HCT116 (cell line): ENCODE results near the gene CCDC82. TPM values are rescaled to one million over a fixed set of nuclear protein-coding genes. Genes with fewer than 3 reads are reported as not detected.

ENCODE experiments used
- ATAC-seq: fragments of 200-7000 bp; cut with Tn5 transposase; 2 replicates; pipeline ENCODE4 v1.9.1; 2020; ENCODE audit warnings: mild to moderate bottlenecking, moderate library complexity
- BruUV-seq: library from RNA; stranded (reverse); fragments of 400-500 nt; replicated peaks from 2 replicates; lab custom pipeline; 2021; lab: Mats Ljungman, UMichigan
- CTCF ChIA-PET: fragments of 300-600 bp; sonication (Branson Sonifier 250); formaldehyde crosslinking; loops from one replicate; lab custom pipeline; 2021; ENCODE audit warnings: antibody characterized with exemption; lab: Charles Lee
- POLR2A ChIA-PET: fragments of 300-600, 350-600 bp; sonication (Branson Sonifier 250); formaldehyde crosslinking; loops from one replicate; lab custom pipeline; 2021; ENCODE audit warnings: antibody characterized with exemption; lab: Charles Lee
- RAD21 ChIA-PET, 2 experiments: fragments of 300-600 bp; sonication (Branson Sonifier 250); formaldehyde crosslinking; loops; one replicate each; lab custom pipeline; 2023; ENCODE audit warnings: low total read pairs in 2 of 2; ENCODE audit not compliant: uncharacterized antibody in 2 of 2, unreplicated experiment in 2 of 2, low non-redundant PET in 1 of 2; lab: Charles Lee
- DNase-seq: peaks from one replicate; pipeline ENCODE4 v3.0.0-alpha.2; 2010; ENCODE audit warnings: low read depth, low spot score
- H2AFZ ChIP-seq: fragments of 200-600 bp; shearing (Covaris generic), sonication (generic); 2 replicates; pipeline ENCODE4 v1.6.1; 2017; ENCODE audit warnings: low read depth, mixed run types, mixed read lengths, antibody characterized with exemption, low read length; ENCODE audit not compliant: poor library complexity, severe bottlenecking
- H3K27ac ChIP-seq: 2 replicates; pipeline ENCODE4 v1.5.1; 2012; ENCODE audit warnings: low read depth, low read length
- H3K27me3 ChIP-seq: fragments of 200-600 bp; sonication (generic); 2 replicates; pipeline ENCODE4 v1.6.1; 2016; ENCODE audit warnings: mixed run types, low read length, mixed read lengths; ENCODE audit not compliant: insufficient read depth
- H3K36me3 ChIP-seq, 2 experiments: fragments of 200-500 bp in 1 of 2; fragments of 200-600 bp in 1 of 2; sonication (Bioruptor generic) in 1 of 2; sonication (generic) in 1 of 2; 2 replicates each; pipeline versions ENCODE4 v1.5.1 to v1.6.1; 2014 to 2016; ENCODE audit warnings: low read length in 2 of 2, inconsistent platforms in 1 of 2, mixed read lengths in 1 of 2, mixed run types in 1 of 2; ENCODE audit not compliant: insufficient read depth in 2 of 2, control insufficient read depth in 1 of 2
- H3K4me1 ChIP-seq, 2 experiments: fragments of 200-600 bp in 1 of 2; sonication (generic) in 1 of 2; 2 replicates each; pipeline versions ENCODE4 v1.5.1 to v1.6.1; 2012 to 2017; ENCODE audit warnings: low read length in 2 of 2, inconsistent platforms in 1 of 2, mild to moderate bottlenecking in 1 of 2, mixed read lengths in 1 of 2, mixed run types in 1 of 2, moderate library complexity in 1 of 2; ENCODE audit not compliant: insufficient read depth in 2 of 2, control insufficient read depth in 1 of 2
- H3K4me2 ChIP-seq: fragments of 200-600 bp; sonication (generic); 2 replicates; pipeline ENCODE4 v1.6.1; 2017; ENCODE audit warnings: mixed run types, low read length, mixed read lengths
- H3K4me3 ChIP-seq, 2 experiments: fragments of 200-600 bp in 1 of 2; sonication (generic) in 1 of 2; replicated peaks in 1 of 2; 2 replicates each; pipeline ENCODE4 v1.5.1; 2011 to 2016; ENCODE audit warnings: low read length in 2 of 2, control low read depth in 1 of 2, low read depth in 1 of 2, mild to moderate bottlenecking in 1 of 2, mixed read lengths in 1 of 2, mixed run types in 1 of 2
- H3K79me2 ChIP-seq: fragments of 200-600 bp; sonication (generic); 2 replicates; pipeline ENCODE4 v1.6.1; 2017; ENCODE audit warnings: mild to moderate bottlenecking, mixed run types, low read length, moderate library complexity, mixed read lengths; ENCODE audit not compliant: insufficient read depth
- H3K9ac ChIP-seq: fragments of 200-600 bp; sonication (generic); 2 replicates; pipeline ENCODE4 v1.6.1; 2016; ENCODE audit warnings: low read length, mixed read lengths
- H3K9me2 ChIP-seq: fragments of 200-600 bp; sonication (generic), shearing (Covaris generic); 2 replicates; pipeline ENCODE4 v1.6.1; 2017; ENCODE audit warnings: mixed run types, mild to moderate bottlenecking, moderate library complexity; ENCODE audit not compliant: insufficient read depth
- H3K9me3 ChIP-seq, 2 experiments: fragments of 200-500 bp in 1 of 2; fragments of 200-600 bp in 1 of 2; sonication (Bioruptor generic) in 1 of 2; sonication (generic) in 1 of 2; 2 replicates each; pipeline ENCODE4 v1.6.1; 2014 to 2017; ENCODE audit warnings: low read length in 2 of 2, mixed read lengths in 2 of 2, inconsistent platforms in 1 of 2, low read depth in 1 of 2, mild to moderate bottlenecking in 1 of 2, mixed run types in 1 of 2, moderate library complexity in 1 of 2; ENCODE audit not compliant: control insufficient read depth in 1 of 2, insufficient read depth in 1 of 2
- H4K20me1 ChIP-seq: fragments of 200-600 bp; sonication (generic), shearing (Covaris generic); 2 replicates; pipeline ENCODE4 v1.6.1; 2017; ENCODE audit warnings: mixed run types, mild to moderate bottlenecking, moderate library complexity; ENCODE audit not compliant: insufficient read depth
- CBX3 ChIP-seq: IDR thresholded peaks from 2 replicates; pipeline ENCODE4 v1.6.1; 2012; ENCODE audit warnings: low read depth
- CTCF ChIP-seq, 3 experiments: fragments of 200-600 bp in 1 of 3; sonication (generic) in 1 of 3; IDR thresholded peaks in 2 of 3; conservative IDR thresholded peaks in 1 of 3; 2 replicates each; pipeline ENCODE4 v1.5.1; 2012 to 2017; ENCODE audit warnings: low read depth in 2 of 3, low read length in 2 of 3, antibody characterized with exemption in 1 of 3, borderline replicate concordance in 1 of 3, control low read depth in 1 of 3, mild to moderate bottlenecking in 1 of 3, mixed read lengths in 1 of 3, mixed run types in 1 of 3, moderate library complexity in 1 of 3; ENCODE audit not compliant: insufficient read depth in 1 of 3
- EGR1 ChIP-seq: IDR thresholded peaks from 2 replicates; pipeline ENCODE4 v1.6.1; 2012; ENCODE audit warnings: low read depth
- EZH2phosphoT487 ChIP-seq: fragments of 200-600 bp; IDR thresholded peaks from 2 replicates; pipeline ENCODE4 v1.6.1; 2018; ENCODE audit warnings: antibody characterized with exemption, borderline replicate concordance
- POLR2A ChIP-seq: IDR thresholded peaks from 2 replicates; pipeline ENCODE4 v1.7.0; 2011; ENCODE audit warnings: borderline replicate concordance; ENCODE audit not compliant: insufficient read depth, insufficient read length; ENCODE audit errors: extremely low read depth
- RAD21 ChIP-seq: IDR thresholded peaks from 2 replicates; pipeline ENCODE4 v1.6.1; 2012; ENCODE audit warnings: low read depth, mild to moderate bottlenecking
- SRF ChIP-seq: IDR thresholded peaks from 2 replicates; pipeline ENCODE4 v1.6.1; 2012; ENCODE audit warnings: low read depth
- TCF7L2 ChIP-seq: IDR thresholded peaks from 2 replicates; pipeline ENCODE4 v1.7.0; 2011; ENCODE audit warnings: borderline replicate concordance, inconsistent platforms; ENCODE audit not compliant: insufficient read depth, insufficient read length; ENCODE audit errors: extremely low read depth
- ZBTB33 ChIP-seq: IDR thresholded peaks from 2 replicates; pipeline ENCODE4 v1.6.1; 2011; ENCODE audit warnings: mild to moderate bottlenecking, low read length, moderate library complexity; ENCODE audit not compliant: insufficient replicate concordance; ENCODE audit errors: extremely low read depth
- ZFX ChIP-seq: fragments of 450-650 bp; IDR thresholded peaks from 2 replicates; pipeline ENCODE4 v1.6.1; 2017
- intact Hi-C: fragments of 100-400 bp; cut with micrococcal nuclease; formaldehyde crosslinking; loops from 2 replicates; pipeline ENCODE4 v1.10.0; 2022
- total RNA-seq: library from RNA; stranded (reverse); gene quantifications from one replicate; pipeline ENCODE4 v1.2.1, GENCODE V29; 2021; ENCODE audit not compliant: unreplicated experiment
- TF ChIP-seq, protein P1 (sequence below): IDR thresholded peaks from 2 replicates; pipeline ENCODE4 v1.6.1; 2012

CCDC82 gene
- total RNA-seq, 1 experiment from 2014 or later = 11.2 TPM

DNA sequence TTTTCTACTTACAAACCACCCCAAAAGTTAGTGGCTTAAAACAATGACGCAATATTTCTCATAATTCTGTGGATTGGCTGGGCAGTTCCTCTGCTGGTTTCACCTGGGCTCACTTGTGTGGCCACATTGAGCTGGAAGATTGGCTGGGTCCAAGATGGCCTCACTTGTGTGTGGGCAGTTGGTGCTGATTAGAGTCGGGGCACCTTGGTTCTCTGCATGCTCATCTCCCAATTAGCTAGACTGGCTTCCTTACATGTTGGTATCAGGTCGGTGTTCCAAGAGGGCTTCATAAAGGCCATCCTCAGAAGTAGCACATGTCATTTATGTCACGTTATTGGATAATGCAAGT lies 59.2 kb downstream of the CCDC82 start:
- no TSS peak for BruUV-seq
- H4K20me1 ChIP-seq = no peaks in the 10 kb centered on the region
- no peak overlapping the region for H2AFZ ChIP-seq
- H3K9me2 ChIP-seq = no peaks in the 10 kb centered on the region
- H3K9ac ChIP-seq = no peak overlapping the region
- peaks cover 7 to 27% of the 10 kb centered on the region in 2 experiments for H3K4me1 ChIP-seq
- TF ChIP-seq POLR2A (no peak), ZBTB33 (no peak), RAD21 (no peak), SRF (no peak), TCF7L2 (no peak)
- H3K4me2 ChIP-seq = no peak overlapping the region
- no peak for ATAC-seq
- no peak for DNase-seq
- H3K36me3 ChIP-seq = no peaks in the 10 kb centered on the region
- H3K9me3 ChIP-seq = no peaks in the 10 kb centered on the region
- intact Hi-C loops = no loop called here
- POLR2A ChIA-PET = interaction anchor here (0.6 to 1.1 kb wide), 2 partner anchors 13 to 111 kb away, joined by 3 read pairs; partner anchors contain the start of gene MAML2
- H3K27me3 ChIP-seq = no peaks in the 10 kb centered on the region
- RAD21 ChIA-PET = no interaction called here
- H3K79me2 ChIP-seq = no peaks in the 10 kb centered on the region
- H3K4me3 ChIP-seq = no peak overlapping the region
- no peak overlapping the region for H3K27ac ChIP-seq
- CTCF ChIA-PET = interaction anchor here (1.7 kb wide), 1 partner anchor 13 kb away, joined by 4 read pairs; the partner anchor contains the start of gene MAML2

GRCh38 chr11:96329855-96330510 lies 59.7 kb downstream of the CCDC82 start:
- Histone ChIP-seq H3K4me3 (no peak overlapping the region), H3K79me2 (no peaks in the 10 kb centered on the region), H3K27ac (no peak overlapping the region), H3K4me1 (peaks cover 12 to 32% of the 10 kb centered on the region in 2 experiments), H3K36me3 (no peaks in the 10 kb centered on the region), H3K9ac (no peak overlapping the region), H3K9me2 (no peaks in the 10 kb centered on the region), H4K20me1 (no peaks in the 10 kb centered on the region), H3K4me2 (no peak overlapping the region), H3K9me3 (no peaks in the 10 kb centered on the region), H3K27me3 (no peaks in the 10 kb centered on the region), H2AFZ (no peak overlapping the region)
- ChIA-PET RAD21 (no interaction called here), CTCF (interaction anchor here (1.7 kb wide), 1 partner anchor 13 kb away, joined by 4 read pairs; the partner anchor contains the start of gene MAML2), POLR2A (interaction anchor here (0.6 to 1.1 kb wide), 2 partner anchors 13 to 110 kb away, joined by 3 read pairs; partner anchors contain the start of gene MAML2)
- intact Hi-C loops = no loop called here
- ATAC-seq (no peak), DNase-seq (no peak)
- BruUV-seq = no TSS peak
- no peak for TF ChIP-seq ZFX
- TF ChIP-seq EGR1 = no peak
- no peak for TF ChIP-seq CTCF (IDR thresholded peaks at IDR 0.05 in 2 of 3, conservative IDR thresholded peaks at IDR 0.05 in 1 of 3; ENCODE audit: borderline replicate concordance in 1 of 3, insufficient read depth in 1 of 3, low read depth in 2 of 3, low read length in 2 of 3)
- TF ChIP-seq CBX3 = no peak
- TF ChIP-seq EZH2phosphoT487 = no peak
- TF ChIP-seq, protein P1, sequence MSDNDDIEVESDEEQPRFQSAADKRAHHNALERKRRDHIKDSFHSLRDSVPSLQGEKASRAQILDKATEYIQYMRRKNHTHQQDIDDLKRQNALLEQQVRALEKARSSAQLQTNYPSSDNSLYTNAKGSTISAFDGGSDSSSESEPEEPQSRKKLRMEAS = no peak
